Measurements from ENCODE around the gene TAF8.

The TAF8 gene

DNA sequence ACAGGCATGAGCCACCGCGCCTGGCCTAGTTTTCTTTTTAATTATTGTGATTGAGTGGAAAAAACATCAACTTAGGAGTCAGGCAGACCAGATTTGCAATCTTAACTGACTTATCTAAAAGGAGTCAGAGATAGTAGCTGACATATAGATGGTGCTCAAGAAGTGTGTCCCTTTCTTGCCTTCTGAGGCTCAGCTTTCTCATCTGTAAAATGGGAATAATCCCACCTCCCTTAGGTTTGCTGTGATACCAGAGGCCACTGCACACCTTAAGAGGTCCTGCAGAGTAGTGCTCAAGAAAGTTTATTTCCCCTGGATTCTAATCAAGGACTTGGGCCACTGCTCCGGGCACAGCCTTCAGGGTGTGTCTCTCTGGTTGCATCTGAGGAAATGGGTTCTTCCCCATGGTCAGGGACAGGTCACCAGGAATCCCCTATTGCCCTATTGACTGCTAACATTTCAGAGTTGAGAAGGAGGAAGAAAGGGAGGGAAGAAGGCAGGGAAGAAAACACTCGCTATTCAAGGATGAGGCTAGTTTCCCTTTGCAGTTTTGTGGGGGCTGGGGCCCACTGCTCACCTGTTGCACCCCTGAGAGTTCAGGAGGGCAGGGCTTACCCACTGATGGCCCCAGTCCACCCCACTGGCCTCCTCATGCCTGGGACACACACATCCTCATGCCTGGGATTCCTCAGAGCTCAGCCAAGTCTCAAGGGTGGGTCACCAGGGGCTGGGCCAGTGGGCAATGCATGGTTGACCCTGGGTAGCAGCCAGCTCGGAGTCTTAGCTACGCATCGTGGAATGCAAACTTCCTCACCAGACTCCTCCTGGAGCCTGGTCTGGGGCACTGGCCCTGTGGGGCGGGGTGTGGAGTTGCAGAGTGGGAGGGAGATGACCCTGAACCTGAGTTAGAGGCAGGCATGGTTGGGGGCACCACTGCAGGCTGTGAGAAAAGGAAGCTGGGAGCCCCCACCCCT is 70.9 kb downstream of the TAF8 start:
- DNase-seq (ENCODE audit: low read depth in 2 of 2, low spot score in 1 of 2): no peak

DNA sequence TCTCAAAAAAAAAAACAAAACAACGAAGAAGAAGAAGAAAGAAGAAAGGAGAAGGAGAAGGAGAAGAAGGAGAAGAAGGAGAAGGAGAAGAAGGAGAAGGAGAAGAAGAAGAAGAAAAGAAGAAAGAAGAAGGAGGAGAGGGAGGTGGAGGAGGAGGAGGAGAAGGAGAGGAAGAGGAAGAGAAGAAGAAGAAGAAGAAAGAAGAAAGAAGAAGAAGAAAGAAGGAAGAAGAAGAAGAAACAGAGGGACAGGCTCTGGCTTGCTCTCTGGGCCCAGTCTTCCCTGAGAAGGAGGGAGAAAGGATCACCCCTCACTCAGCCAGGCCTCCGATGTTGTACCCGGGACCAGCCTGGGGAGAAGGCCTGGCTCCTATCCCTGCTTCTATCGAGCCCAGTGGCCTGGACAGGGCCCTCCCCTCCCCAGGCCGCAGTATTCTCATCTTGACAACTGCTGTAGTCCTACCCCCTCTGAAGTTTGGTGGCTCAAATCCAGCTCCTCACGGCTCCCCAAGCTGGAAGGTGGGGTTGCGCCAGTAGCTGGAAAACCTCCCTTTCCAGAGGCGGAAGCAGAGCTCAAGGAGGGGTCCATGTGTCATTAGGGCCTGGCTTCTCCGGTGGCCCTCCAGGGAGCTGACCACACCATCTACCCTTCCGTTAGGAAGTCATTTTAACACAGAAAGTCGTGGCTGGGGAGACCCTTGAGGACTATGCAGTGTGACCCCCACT is 73.2 kb downstream of the TAF8 start:
- DNase-seq (ENCODE audit: low read depth in 2 of 2, low spot score in 1 of 2): no peak

DNA sequence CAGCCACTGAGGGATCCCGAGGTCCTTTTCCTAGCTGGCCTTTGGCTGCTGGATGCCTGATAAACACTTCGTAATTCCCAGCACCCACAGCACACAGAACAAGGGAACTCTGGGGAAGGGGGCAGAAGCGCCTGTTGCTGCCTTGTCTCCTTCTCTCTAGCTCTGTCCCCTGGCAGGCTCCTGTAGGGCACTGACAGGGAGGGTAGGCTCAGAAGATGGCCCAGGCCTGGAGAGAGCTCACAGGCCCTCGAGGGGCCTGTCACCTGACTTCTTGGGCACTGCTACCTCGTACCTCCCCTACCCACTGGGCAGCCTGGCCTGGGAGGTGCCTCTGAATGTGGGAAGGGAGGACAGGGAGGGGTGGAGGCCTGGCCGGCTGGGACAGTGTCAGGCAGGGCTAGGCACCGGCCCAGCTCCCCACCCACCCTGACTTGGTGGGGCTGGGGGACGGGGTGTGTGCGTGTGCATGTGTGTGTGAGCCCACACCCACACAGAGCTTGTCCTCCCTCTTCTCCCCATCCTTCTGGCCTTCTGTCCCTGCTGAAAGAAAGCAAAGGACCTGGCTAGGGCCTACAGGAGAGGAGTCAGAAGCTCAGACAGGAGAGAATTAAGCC is 74.0 kb downstream of the TAF8 start:
- DNase-seq (ENCODE audit: low read depth in 2 of 2, low spot score in 1 of 2): no peak

DNA sequence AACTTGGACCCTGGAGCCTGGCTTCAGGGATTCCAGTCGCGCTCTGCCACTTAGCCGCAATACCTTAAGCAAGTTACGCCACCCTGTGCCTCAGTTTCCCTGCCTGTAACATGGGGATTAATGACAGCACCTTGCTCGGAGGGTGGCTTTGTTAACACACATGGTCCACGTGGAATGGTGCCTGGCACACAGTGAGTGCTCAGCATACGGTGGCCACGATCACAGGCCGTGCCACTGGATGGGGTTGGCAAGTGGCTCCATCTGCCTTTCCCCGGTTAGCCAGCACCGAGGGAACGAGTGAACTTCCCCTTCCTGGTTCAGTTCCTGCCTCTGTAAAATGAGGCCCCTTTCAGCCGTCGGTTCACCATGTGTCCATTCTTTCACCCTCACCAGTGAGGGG is 74.9 kb downstream of the TAF8 start:
- DNase-seq (ENCODE audit: low read depth in 2 of 2, low spot score in 1 of 2): no peak

DNA sequence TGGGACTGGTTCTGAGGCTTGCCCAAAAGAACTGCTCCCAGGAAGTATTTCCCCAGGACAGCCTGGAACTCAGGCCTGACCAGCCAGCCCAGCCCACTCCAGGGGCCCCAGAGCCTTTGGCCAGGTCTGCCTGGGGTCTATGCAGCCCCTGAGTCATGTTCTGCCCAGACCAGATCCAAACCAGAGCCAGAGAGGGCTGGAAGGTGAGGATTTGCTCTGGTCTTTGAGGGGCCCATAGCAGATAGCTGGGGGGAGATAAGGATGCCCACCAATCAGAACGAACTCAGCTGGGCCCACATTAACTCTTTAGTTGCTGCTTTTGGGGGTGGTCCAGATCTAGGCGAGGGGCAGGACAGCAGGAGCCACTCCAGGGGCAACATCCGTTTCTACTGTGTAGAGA is 75.3 kb downstream of the TAF8 start:
- no peak for DNase-seq (ENCODE audit: low read depth in 2 of 2, low spot score in 1 of 2)

DNA sequence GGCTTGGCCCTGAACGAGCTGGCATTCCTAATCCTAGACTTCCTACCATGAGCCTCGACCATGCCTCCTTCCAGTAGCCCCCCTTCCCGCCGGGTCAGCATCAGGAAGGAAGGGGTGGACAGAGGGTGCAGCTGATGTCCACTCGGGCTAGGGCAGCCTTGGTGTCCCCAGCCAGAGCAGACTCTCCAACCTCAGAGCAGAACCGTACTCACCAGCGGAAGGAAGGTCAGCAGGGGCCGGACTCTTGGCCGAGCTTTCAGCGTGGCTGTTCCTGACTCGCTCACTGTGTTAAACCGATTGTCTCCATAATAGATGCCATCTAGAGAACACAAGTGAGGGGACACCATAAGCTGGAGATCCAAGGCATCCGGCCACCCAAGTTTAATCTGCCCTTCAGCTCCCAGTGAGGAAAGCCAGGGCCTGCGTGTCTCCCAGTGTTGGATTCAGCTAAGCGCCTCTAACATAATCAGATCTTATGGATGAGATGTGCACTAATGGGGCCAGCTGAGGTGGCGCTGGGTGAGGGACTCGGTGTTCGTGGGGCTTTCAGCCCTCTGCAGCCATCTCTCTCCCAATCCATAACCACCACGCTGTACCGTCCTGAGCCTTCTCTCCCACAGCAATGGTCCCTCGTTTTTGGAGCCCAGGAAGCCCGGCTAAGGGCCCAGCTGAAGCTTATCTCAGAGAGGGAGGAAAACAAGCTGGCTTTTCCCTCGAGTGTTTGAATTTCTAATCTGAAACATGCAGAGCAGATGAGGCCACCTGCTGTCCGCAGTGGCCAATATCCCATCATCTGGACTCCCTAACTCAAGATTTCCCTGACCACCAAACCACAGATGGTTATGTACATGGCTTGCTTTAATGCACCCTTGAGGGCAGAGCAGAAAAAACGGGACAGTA is 78.4 kb downstream of the TAF8 start:
- DNase-seq (ENCODE audit: low read depth in 2 of 2, low spot score in 1 of 2): no peak

DNA sequence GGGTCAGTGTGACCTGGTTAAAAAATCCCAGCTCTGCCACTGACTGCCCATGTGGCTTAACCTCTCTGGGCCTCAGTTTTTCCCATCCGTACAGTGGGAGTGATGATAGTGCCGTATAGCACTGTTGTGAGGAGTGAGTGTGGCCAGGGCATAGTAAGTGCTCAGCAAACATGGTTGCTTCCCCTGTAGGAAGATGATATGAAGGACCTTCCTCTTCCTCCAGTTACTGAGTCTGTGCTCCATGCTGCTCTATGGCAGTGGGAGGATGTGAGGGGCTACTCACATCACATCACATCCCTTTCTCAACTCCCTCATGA is 79.0 kb downstream of the TAF8 start:
- DNase-seq (ENCODE audit: low read depth in 2 of 2, low spot score in 1 of 2): no peak

DNA sequence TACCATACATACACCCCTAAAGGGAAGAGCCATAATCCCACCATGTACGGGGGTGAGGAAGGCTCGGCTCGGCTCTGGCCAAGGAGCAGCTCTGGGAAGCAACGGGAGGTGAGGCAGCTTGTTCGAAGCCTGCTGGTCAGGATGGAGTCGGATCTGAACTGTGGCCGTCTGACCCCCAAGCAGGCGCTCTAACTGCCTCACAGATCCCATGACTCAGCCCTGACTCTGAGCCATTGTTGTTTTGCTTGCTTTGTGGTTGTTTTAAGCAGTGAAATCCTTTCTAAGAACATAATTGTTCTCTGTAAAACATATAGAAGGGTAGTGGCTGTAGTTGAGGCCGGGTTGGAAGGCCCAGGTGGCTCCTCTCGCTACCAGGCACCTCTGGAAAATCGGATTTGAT is 81.2 kb downstream of the TAF8 start:
- no peak for DNase-seq (ENCODE audit: low read depth in 2 of 2, low spot score in 1 of 2)

DNA sequence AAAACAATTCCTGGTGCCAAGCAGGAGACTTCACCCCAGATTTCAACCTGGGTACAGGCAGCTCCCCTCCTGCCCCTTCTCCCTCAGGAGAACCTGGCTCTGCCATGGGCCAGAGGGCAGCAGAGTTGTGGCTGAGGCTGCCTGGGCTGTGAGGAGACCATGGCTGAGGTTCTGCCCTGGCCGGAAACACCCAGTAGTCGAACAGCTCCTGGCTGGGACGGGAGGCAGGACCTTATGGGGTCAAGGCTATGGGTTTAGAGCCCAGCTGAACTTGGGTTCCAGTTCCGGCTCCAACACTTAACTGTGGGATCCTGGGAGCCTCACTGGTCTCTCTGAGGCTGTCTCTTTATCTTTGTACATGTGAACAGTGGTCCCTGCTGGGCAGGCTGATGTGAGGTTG is 83.6 kb downstream of the TAF8 start:
- DNase-seq (ENCODE audit: low read depth in 2 of 2, low spot score in 1 of 2): no peak

DNA sequence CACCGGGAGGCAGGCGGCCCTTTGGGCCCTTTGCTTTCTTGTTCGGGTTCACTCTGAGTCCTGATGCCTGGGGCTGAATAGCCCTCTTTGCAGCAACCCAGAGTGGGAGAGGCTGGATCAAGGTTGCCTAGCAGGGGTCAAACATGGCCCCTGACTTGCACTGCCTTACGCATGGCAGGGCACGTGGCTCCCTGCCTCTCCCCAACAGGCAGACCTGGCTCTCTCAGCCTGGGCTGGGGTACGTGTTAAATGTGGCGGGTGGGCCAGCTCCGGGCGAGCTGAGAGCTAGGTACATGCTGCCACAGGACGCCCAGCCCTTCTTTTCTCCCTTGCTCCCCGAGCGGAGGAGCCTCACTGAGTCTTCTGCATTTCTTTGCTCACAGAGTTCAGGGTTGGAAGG is 84.8 kb downstream of the TAF8 start:
- DNase-seq (ENCODE audit: low read depth in 2 of 2, low spot score in 1 of 2): no peak

DNA sequence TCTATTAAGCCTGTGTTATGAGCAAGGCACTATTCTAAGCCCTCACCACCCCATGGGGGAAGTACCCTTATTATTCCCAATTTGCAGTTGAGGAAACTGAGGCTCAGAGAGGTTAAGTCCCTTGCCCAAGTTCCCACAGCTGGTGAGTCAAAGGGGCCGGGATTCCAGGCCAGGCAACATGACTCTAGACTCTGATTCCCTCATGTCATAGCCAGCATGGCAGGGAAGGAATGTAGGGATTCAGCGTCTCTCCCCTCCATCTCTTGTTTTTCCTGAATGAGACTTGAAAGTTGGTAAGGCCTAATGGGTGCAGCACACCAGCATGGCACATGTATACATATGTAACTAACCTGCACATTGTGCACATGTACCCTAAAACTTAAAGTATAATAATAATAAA is 85.4 kb downstream of the TAF8 start:
- DNase-seq (ENCODE audit: low read depth in 2 of 2, low spot score in 1 of 2): no peak

DNA sequence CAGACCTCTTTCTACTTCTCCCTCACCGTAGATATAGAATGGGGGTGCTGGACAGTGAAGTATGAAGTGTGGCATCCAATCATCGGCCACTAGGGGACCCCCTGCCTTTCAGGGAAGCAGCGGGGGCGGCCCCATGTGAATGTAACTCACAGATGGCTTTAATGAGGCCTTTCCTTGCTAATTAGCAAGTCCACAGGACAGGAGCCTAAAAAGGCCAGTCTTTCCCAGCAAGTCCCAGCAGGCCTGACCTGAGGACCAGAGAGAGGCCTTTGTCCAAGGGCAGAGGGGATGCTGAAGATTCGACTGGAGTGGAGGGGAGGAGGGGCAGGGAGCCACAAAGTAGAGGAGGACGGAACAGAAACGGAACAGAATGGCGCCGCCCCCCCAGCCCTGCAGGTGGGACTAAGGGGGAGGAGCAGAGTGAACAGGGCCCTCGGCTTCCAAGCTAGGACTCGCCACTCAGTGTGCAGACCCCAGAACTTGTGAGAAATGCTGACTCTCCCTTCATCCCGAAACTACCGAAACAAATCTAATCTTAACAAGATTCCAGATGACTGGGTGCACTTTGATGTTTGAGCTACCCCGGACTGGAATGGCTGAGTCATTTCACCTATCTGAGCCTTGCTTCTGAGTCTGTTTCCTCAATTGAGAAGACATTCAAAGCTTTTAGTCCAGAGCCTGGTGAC is 86.3 kb downstream of the TAF8 start:
- peak; percentile 4 for DNase-seq (ENCODE audit: low read depth in 2 of 2, low spot score in 1 of 2)
